Activated CD4-positive, alpha-beta T cell treated with anti-CD3 and anti-CD28 coated beads for 24 hours (primary cell): Measurements from ENCODE around the gene RYR2.
"Not testable (repeated sequence)": the region's sequence is repeated elsewhere in the genome, so short reads cannot be mapped to it uniquely, and the experiment has no call there.

Experiments
- DNase-seq, 2 donors: peaks; one replicate each; pipeline ENCODE4 v3.0.0-alpha.2; 2020; ENCODE audit warnings: low read depth in 2 of 2

The RYR2 gene

GRCh38 chr1:237074371-237075117 is 32.6 kb downstream of the RYR2 start:
- no peak for DNase-seq

- no peak for DNase-seq
Observed at GRCh38 chr1:237084341-237085077, 42.5 kb downstream of the RYR2 start.

GRCh38 chr1:237091691-237092090 is 49.7 kb downstream of the RYR2 start:
- no peak for DNase-seq

GRCh38 chr1:237093691-237094090 is 51.7 kb downstream of the RYR2 start:
- DNase-seq: no peak

GRCh38 chr1:237098541-237098940 is 56.6 kb downstream of the RYR2 start:
- DNase-seq: no peak

- no peak for DNase-seq
Observed at GRCh38 chr1:237103021-237103420, 61.0 kb downstream of the RYR2 start.

GRCh38 chr1:237104096-237104495 is 62.1 kb downstream of the RYR2 start:
- DNase-seq: no peak

GRCh38 chr1:237105826-237106225 is 63.8 kb downstream of the RYR2 start:
- no peak for DNase-seq

GRCh38 chr1:237108297-237109040 is 66.5 kb downstream of the RYR2 start:
- DNase-seq: no peak

- no peak for DNase-seq
Observed at GRCh38 chr1:237111807-237112206, 69.8 kb downstream of the RYR2 start.

GRCh38 chr1:237112663-237113062 is 70.7 kb downstream of the RYR2 start:
- no peak for DNase-seq

- no peak for DNase-seq
Observed at GRCh38 chr1:237115035-237115434, 73.1 kb downstream of the RYR2 start.

GRCh38 chr1:237119091-237119490 is 77.1 kb downstream of the RYR2 start:
- no peak for DNase-seq

GRCh38 chr1:237120683-237121082 is 78.7 kb downstream of the RYR2 start:
- no peak for DNase-seq

- DNase-seq: no peak
Observed at GRCh38 chr1:237124856-237125462, 83.0 kb downstream of the RYR2 start.

GRCh38 chr1:237126180-237126579 is 84.2 kb downstream of the RYR2 start:
- no peak for DNase-seq

GRCh38 chr1:237127301-237127700 is 85.3 kb downstream of the RYR2 start:
- DNase-seq: not testable (repeated sequence)

GRCh38 chr1:237133921-237134320 is 91.9 kb downstream of the RYR2 start:
- no peak for DNase-seq

GRCh38 chr1:237134929-237135328 is 92.9 kb downstream of the RYR2 start:
- DNase-seq: no peak

GRCh38 chr1:237138551-237138950 is 96.6 kb downstream of the RYR2 start:
- no peak for DNase-seq

- no peak for DNase-seq
Observed at GRCh38 chr1:237139732-237140131, 97.7 kb downstream of the RYR2 start.

- DNase-seq: no peak
Observed at GRCh38 chr1:237140986-237141385, 99.0 kb downstream of the RYR2 start.
